HG03095 (cell line): ENCODE data around the gene LTBP2.
"Not testable (repeated sequence)": the region's sequence is repeated elsewhere in the genome, so short reads cannot be mapped to it uniquely, and the experiment has no call there.

Experiments
- ATAC-seq: cut with Tn5 transposase; IDR thresholded peaks from one replicate; pipeline ENCODE4 v1.9.1; 2021; ENCODE audit warnings: moderate library complexity; ENCODE audit not compliant: unreplicated experiment

LTBP2 gene

DNA sequence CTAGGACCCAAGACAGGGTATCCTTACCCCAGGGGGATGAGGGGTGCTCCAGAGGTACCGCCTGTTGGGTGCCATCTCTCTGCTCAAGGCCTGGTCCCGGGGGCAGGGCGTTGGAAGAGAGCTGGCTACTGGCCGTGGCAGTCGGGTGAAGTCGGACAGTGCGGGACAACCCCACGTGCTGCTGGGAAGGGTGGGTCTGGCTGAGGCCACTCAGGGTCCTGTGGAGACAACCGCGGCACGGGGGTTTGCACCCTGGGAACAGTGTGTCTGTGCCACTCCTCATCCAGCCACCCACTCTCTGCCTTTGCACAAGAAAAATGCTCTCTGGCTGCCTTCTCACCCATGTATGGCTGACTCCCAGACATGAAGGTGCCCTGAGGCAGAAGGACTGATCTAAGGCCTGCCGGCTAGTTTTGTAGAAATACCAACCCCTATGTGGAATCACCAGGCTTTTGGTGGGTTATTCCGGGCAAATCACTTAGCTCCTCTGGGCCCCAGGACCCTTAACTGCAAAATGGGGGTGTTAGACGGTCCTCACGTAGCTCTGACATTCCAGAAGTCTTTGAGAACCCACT is 56.5 kb downstream of the LTBP2 start:
- ATAC-seq = no peak

DNA sequence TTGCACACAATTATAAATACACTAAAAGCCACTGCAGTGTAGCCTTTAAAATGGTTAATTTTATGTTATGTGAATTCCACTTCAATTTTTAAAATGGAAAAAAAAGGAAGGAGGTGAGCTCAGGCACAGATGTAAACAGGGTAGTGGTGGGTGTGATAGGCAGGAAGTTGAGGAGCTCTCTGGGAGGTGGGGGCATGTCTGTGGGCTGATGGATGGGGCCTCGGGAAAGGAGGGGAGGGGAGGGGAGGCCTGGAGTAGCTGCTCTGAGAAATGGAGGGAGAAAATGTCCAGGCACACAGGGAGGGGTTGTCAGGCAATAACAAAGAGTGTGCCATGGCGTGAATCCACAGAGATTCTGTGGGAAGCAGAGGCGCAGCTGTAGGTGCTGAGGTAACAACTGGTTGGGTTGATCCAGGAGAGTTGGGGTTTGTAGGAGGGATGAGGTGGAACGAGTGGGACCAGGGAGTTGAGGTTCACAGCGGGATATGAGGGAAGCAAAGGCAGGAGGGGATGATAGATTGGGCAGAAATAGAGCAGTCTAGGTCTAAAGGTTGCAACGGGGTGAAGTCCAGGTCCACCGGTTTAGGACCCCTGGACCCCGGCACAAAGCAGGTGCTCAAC is 57.2 kb downstream of the LTBP2 start:
- no peak for ATAC-seq

DNA sequence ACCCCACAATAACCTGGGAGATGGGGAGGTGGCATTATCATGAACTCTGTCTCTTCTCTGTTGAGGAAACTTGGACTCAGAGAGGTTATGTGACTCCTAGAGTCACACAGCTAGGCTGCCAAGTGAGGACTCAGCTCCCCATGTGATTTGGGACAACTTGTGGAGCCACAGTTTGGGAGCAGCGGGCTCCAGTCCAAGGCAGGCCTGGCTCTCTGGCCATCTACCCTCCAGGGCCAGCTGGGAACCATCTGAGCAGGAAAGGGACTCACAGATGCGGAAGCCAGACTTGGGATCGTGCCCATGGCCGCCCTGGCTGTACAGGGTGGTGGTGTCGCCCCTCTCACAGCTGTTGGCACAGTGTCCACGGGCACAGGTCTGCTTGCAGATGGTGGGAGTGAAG is 59.4 kb downstream of the LTBP2 start:
- ATAC-seq = no peak

DNA sequence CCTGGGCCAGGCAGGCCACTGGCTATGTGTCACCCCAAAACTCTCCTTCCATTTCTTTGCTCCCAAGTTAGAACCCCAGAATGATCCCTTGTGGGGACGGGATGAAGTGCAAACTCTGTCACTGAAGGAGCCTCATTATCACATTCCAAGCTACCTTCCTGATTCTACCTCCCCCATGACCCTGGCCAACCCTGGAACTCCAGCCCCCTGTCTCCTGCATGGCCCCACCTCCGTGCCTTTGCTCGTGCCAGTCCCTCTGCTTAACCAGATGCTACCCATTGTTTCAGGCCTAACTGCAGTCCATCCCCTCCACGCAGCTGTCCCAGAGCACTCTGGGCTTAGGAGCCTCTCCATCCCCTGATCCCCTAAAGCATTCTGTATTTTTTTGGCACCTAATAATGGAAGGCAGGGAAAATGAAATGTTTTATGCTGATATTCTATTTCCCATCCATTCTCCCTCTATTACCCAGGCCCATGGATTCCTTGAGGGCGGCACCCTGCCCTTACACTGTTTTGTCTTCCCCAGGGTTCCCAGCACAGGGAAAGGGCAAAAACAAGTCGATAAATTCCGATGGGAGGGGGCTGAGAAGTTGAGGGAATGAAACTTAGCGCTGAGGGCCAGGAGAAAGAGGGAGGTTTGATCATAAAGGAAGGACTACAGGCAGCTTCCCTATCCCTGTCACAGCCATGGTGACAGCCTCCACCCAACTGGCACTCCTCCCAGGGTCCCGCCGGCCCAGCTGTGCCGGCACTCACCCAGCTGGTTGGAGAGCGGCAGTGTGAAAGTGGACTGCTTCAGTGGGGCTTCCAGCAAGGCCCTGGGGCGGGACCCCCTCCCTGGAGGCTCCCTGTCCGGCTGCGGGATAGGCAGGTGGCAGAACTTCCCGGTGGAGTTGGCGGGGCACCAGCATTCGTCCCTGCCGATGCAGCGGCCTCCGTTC is 60.3 kb downstream of the LTBP2 start:
- ATAC-seq = no peak

DNA sequence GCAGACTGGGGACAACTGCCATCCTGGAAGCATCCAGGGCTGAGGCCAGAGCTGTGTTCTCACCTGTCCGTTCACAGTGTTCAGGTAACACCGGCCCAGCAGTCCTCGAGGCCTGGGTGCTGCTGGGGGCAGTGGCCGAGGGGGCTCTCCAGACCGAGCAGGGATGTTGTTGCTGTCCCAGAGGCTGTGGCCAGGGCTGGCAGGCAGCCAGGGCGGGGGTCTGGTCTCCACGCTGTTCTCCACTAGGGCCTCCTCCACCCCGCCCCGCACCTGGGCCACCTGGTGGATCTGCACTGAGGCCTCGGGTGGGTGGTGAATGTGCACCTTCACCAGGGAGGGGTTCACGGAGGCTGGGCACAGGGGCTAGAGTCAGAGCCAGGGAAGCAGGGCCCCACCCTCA is 61.0 kb downstream of the LTBP2 start:
- no peak for ATAC-seq

DNA sequence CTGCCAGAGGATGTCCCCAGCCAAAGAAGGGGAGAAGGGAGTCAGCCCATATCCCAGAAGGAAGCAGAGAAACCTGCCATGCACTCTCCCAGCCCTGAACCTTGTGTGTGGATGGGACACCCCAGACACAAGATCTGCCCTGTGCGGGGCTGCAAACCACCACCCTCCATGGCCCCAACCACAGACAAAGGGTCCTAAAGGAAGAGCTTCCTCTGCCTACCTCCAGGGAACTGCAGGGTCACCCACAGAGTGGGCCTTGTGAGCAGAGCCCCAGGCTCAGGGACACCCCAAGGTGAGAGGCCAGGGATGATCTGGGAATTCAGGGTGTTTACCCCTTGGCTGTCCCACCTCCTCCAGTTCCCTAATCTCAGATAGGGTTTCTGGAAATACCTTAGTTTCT is 62.0 kb downstream of the LTBP2 start:
- no peak for ATAC-seq

DNA sequence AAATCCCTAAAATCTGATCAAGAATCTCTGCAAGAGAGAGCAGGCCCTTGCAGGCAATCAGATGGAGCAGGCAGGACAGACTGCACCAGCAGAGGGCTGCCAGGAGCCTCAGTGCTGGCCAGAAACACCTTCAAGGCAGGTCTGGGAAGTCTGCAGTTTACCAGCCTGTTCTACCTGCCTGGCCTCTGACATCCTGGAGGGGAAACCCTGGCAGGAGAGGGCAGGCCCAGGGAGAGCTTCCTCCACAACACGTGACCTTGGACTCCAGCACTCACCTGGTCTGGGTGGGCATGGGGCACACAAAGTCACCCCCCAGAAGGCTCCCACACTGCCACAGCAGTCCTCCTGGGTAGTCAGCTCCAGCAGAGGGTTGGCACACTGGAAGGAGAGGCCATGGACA is 62.4 kb downstream of the LTBP2 start:
- no peak for ATAC-seq

DNA sequence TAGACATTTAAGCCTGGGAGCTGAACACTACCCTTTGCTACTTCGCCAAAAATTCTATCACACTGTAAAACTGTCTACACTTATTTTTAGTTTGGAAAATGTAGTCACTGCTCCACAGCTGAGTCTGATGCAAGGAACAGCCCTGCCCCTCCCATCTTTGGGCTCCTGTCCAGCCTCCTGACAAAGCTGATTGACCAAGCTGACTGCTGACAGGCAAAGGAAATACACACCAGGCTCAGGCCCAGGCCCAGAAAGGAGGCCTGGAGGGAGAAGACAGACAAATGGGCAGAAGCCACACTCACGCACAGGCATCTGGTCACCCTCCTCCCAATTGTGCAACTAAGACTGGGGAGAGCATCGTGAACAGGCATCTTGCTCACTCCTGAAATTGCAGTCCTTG is 63.2 kb downstream of the LTBP2 start:
- ATAC-seq = no peak

DNA sequence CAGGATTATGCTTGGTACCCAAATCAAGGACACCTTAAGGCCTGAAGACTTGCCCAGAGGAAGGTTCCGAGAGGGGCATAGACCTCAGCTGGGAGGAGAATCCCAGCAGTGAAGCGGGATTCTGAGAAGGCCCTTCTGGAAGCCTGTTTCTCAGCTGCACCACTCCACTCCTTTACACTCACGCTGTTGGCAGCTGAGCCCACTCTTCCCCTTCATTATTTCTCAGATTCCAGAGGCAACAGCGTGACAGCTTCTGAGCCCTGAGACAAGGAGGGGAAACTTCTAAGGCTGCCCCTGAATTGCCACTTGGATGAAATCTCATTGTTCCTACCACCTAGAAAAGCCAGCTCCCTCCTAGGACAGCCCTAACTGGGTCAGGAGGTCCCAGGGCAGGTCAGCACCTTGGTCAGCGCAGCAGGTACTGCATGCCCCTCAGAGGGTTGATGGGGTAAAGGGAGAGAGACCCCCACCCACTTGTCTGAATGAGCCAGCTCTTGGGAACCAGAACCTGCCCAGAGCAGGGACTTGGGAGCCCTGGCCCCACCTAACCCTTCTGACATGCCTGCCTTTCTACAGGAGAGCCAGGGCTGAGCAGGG is 64.6 kb downstream of the LTBP2 start:
- ATAC-seq = no peak

DNA sequence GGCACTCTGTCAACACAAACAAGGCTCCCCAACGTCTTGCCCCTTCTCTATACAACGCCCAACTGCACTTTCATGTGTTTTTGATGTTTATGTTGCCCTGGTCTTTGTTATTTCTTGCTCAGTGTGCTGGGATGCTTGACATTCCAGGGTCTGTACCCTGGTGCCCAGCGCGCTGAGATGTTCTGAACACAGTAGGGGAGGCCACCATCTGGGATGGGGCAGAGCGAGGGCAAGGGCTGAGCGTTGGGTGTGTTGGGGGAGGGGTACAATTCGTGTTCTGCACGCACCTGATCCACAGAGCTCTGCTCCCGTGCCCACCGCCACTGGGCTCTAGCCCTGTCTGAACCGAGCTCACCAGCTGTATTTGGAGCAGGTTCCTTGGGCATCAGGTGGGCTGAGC is 65.6 kb downstream of the LTBP2 start:
- no peak for ATAC-seq

DNA sequence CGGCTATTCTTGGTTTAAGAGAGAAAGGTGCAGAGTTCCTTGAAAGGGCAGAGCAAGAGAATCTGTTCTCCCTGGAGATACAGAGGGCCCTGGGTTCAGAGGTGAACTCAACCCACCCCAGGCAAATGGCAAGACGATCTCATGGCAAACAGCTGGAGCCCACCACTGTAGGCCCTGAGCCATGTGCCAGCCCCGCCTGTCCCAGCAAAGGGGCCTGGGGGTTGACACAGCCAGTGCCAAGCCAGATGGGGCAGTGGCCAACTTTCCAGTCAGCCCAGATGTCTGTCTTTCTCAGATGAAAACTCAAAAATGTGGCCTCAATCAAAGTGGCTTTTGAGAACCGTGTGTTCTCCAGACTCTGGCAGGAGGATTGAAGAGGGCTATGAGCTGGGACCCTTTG is 66.7 kb downstream of the LTBP2 start:
- ATAC-seq = no peak

DNA sequence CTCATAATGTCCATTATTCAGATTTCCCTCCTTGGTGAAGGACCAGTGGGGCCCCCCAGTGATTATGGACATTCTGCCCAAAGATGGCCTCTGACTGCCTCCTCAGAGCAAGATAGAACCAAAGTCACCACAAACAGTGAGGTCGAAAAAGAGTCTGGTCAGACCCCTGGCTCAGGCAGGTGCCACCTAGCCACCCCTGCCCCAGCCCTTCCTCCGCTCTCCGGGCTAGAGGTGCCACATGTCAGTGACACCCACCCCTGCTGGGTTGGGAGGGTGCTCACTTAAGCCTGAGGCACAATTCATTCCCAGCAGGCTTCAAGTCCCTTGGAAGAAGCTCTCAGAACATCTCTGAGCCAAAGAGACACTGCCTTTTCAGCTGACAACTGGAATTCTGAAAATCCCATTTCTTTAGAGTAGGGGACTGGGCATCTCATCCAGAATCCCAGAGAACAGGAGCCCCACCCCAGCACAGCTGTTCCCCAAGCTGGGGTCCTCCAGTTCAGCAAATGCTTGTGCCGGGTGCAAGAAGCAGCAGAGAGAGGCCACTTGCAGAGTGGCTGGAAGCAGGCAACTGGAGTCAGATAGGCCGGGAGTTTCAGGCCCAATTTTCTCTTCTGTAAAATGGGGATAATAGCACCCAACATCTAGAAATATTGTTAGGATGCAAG is 68.1 kb downstream of the LTBP2 start:
- ATAC-seq = no peak

DNA sequence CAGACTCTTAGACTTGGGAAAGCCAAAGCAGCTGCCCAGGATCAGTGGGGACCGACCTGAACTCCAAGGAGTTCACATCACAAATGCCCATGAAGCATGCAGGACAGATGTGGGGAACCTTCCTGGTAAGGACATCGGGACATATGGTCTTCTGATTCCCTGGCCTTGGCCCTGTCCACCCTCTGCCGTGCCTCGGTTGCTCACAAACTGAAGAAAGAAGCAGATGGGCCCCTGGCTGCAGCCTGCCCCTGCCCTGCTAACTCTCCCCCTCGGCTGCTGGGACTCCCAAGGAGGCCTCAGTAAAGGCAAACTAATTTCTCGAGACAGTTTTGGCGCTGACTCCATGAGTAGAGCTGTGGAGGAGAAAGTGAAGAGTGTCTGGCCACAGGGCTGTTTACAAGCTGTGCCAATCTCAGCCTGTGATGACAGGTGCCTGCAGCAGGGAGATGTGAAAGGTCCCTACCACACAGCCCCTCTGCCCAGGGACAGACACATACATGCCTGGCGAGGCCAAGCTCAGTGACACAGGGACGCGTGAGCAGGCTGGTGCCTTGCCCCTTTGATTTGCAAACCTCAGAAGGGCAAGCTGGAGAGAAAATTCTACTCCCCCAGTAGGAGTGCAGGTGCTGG is 69.9 kb downstream of the LTBP2 start:
- ATAC-seq = no peak

DNA sequence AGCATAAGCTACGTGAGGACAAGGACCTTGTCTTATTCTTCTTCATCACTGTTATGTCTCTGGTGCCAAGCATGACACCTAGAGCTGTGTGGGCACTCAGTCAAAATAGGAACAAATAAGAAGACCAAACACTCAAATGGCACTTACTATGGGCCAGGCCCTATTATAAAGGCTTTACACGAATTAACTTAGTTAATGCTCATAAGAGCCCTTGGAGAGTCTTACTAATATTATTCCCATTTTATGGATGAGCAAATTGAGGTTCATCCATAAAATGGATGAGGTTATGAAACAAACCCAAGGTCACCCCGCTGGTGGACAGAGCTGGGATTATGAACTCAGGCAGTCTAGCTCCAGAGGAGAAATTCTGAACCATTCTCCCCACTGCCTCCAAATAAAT is 70.8 kb downstream of the LTBP2 start:
- ATAC-seq = no peak

DNA sequence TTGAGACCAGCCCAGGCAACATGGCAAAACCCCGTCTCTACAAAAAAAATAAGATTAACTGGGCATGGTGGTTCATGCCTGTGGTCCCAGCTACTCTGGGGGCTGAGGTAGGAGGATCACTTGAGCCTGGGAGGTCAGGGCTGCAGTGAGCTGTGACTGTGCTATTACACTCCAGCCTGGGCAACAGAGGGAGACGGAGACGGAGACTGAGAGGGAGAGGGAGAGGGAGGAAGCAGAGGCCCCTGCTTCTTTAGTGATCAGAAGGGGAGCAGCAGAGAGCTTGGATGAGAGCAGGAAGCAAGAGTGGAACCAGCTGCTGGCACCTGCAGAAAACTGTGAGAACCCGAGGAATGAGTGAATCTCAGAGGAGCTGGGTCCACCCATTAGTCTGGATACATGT is 72.5 kb downstream of the LTBP2 start:
- ATAC-seq = no peak

DNA sequence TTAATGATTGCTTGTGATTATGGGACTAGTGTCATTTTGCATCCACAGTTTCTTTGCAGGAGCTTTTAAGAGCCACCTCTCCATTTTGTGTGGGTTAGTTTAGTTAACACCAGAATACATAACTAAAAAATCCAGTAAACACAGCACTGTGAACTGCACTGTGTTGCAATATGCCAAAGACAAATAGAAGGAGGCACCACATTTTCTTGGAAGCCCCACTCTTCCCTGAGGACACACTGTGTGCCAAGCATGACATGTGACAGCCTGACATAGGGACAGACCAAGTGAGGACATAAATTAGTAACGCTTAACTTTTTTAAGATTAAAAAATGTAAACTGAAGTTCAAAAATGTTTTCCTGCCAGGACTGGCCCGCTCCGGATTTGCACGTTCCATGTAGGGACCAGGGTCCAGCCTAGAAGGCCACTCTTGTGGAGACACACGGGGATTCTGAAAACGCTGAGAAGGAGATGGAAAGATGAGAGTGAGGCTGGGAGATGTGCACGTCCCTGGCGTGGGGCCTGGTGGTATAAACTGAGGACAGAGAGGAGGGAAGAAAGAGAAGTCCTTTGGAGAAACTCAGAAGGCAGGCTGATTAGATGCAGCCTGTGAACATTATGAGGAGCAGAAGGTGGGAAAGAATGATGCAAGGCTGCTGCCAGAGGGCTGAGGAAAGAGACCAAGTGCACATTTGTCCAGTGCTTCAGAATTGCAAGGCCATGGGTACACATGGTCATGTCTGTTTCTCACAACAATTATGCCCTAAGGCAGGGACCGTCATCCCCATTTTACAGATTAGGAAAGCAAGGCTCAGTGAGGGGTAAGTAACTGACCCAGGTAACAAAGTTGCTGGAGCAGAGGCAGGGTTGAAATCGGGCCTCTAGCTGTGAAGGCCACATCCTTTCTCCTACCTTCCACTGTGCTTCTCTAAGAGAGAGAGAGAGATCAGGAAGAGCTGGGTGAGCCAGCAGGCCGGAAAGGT is 73.3 kb downstream of the LTBP2 start:
- no peak for ATAC-seq

DNA sequence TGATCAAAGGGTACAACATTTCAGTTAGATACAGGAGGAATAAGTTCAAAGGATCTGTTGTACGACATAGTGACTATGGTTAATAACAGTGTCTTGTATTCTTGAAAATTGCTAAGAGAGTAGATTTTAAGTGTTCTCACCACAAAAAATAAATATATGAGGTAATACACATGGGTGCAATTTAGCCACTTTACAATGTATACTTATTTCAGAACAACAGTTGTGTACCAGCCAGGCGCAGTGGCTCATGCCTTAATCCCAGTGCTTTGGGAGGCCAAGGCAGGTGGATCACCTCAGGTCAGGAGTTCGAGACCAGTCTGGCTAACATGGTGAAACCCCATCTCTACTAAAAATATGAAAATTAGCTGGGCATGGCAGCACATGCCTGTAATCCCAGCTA is 75.7 kb downstream of the LTBP2 start:
- not testable (repeated sequence) for ATAC-seq

DNA sequence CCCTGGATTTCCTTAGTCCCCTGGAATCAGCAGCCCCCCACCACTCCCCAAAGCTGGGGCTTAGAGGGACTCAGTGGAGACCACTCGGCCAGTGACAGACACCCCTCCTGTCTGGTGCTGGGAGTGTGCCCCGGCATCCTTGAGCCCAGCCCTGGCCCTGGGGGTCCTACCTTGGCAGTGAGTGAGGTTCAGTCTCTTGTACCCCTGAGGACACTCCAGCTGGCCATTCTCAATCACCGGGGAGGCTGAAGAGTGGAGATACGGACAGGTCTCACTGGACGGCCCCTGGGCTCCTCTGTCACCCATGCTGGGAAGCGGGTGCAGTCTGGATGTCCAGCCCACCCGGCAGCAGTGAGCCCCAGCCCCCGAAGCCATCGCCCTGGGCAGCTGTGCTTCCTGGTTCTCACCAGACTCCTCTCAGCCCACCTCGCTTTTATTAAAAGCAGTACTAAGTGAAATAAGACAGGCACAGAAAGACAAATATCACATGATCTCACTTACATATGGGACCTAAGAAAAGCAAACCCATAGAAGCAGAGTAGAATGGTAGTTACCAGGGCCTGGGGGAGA is 76.2 kb downstream of the LTBP2 start:
- no peak for ATAC-seq

DNA sequence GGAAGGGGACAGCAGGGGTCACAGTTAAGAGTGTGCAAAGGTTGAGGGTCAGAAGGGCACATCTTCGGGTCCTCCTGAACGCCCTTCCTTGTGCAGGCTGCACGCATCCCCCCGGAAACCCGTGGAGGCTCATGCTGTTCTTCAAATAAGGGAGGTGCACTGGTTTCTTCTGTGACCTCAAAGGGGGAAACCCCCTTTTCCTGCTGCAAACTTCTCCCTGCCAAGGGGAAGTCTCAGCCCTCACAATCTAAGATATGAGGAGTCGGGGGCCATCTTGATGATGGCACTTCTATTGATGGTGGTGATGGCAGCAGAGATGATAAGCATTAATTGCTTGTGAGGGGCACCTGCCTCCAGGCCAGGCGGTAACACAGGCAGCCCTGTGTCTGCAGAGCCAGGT is 78.5 kb downstream of the LTBP2 start:
- no peak for ATAC-seq
